WTC11 (cell line): Measurements from ENCODE around the gene CDC16. TPM values are rescaled to one million over a fixed set of nuclear protein-coding genes. Genes with fewer than 3 reads are reported as not detected.

ENCODE experiments used
- ATAC-seq: fragments of 200-7000 bp; cut with Tn5 transposase; 2 replicates; pipeline ENCODE4 v1.10.0; 2021; ENCODE audit warnings: mild to moderate bottlenecking, moderate library complexity
- CTCF ChIA-PET: fragments of 300-600 bp; sonication (Branson Sonifier 250); formaldehyde crosslinking; loops from one replicate; lab custom pipeline; 2021; ENCODE audit warnings: antibody characterized with exemption; lab: Charles Lee
- POLR2A ChIA-PET: fragments of 350-600 bp; sonication (Branson Sonifier 250); formaldehyde crosslinking; loops from one replicate; lab custom pipeline; 2021; ENCODE audit warnings: antibody characterized with exemption; lab: Charles Lee
- DNase-seq: peaks from one replicate; pipeline ENCODE4 v3.0.0; 2021; ENCODE audit warnings: low spot score
- H3K27ac Mint-ChIP-seq: 2 replicates; pipeline ENCODE4 v1.8.0; 2021; ENCODE audit warnings: mixed read lengths
- H3K27me3 Mint-ChIP-seq: 2 replicates; pipeline ENCODE4 v1.8.0; 2021; ENCODE audit warnings: low read depth, mild to moderate bottlenecking, moderate library complexity, mixed read lengths
- H3K36me3 Mint-ChIP-seq: 2 replicates; pipeline ENCODE4 v1.8.0; 2021; ENCODE audit warnings: mixed read lengths
- H3K4me1 Mint-ChIP-seq: 2 replicates; pipeline ENCODE4 v1.8.0; 2022; ENCODE audit warnings: mixed read lengths
- H3K4me3 Mint-ChIP-seq: 2 replicates; pipeline ENCODE4 v1.8.0; 2021; ENCODE audit warnings: mild to moderate bottlenecking, moderate library complexity, mixed read lengths
- H3K9me3 Mint-ChIP-seq: 2 replicates; pipeline ENCODE4 v1.8.0; 2021; ENCODE audit warnings: mixed read lengths
- ARID4B ChIP-seq: sonication (generic); formaldehyde crosslinking; IDR thresholded peaks from 2 replicates; pipeline ENCODE4 v1.8.0; 2023; ENCODE audit warnings: missing genetic modification reagents, mild to moderate bottlenecking, borderline replicate concordance
- CREB1 ChIP-seq: sonication (generic); formaldehyde crosslinking; IDR thresholded peaks from 2 replicates; pipeline ENCODE4 v1.8.0; 2023; ENCODE audit warnings: mild to moderate bottlenecking, missing genetic modification reagents
- E2F1 ChIP-seq: sonication (generic); formaldehyde crosslinking; IDR thresholded peaks from 2 replicates; pipeline ENCODE4 v1.8.0; 2022; ENCODE audit warnings: mild to moderate bottlenecking, missing genetic modification reagents
- E2F5 ChIP-seq: sonication (generic); formaldehyde crosslinking; IDR thresholded peaks from 2 replicates; pipeline ENCODE4 v1.8.1; 2022; ENCODE audit warnings: mild to moderate bottlenecking, moderate library complexity, missing genetic modification reagents
- ELF4 ChIP-seq: sonication (generic); formaldehyde crosslinking; IDR thresholded peaks from 2 replicates; pipeline ENCODE4 v1.8.1; 2022; ENCODE audit warnings: low read depth, mild to moderate bottlenecking, moderate library complexity, missing genetic modification reagents
- ESRRA ChIP-seq: sonication (generic); formaldehyde crosslinking; IDR thresholded peaks from 2 replicates; pipeline ENCODE4 v1.8.1; 2022; ENCODE audit warnings: mild to moderate bottlenecking, missing genetic modification reagents, borderline replicate concordance
- GRHL2 ChIP-seq: fragments of 250-450 bp; sonication (Bioruptor Pico); IDR thresholded peaks from 2 replicates; pipeline ENCODE4 v1.8.0; 2022; ENCODE audit warnings: mild to moderate bottlenecking, moderate library complexity; ENCODE audit not compliant: insufficient replicate concordance, severe bottlenecking
- GTF2I ChIP-seq: fragments of 250-450 bp; sonication (Bioruptor Pico); conservative IDR thresholded peaks from 2 replicates; pipeline ENCODE4 v1.4.0; 2021; ENCODE audit warnings: mild to moderate bottlenecking
- NR2C2 ChIP-seq: sonication (generic); formaldehyde crosslinking; IDR thresholded peaks from 2 replicates; pipeline ENCODE4 v1.8.0; 2022; ENCODE audit warnings: mild to moderate bottlenecking, missing genetic modification reagents
- RELA ChIP-seq: sonication (generic); formaldehyde crosslinking; IDR thresholded peaks from 2 replicates; pipeline ENCODE4 v1.8.1; 2022; ENCODE audit warnings: missing genetic modification reagents, mild to moderate bottlenecking, borderline replicate concordance
- SP1 ChIP-seq: sonication (generic); formaldehyde crosslinking; conservative IDR thresholded peaks from 2 replicates; pipeline ENCODE4 v1.8.1; 2022; ENCODE audit warnings: missing genetic modification reagents
- USF1 ChIP-seq: sonication (generic); formaldehyde crosslinking; IDR thresholded peaks from 2 replicates; pipeline ENCODE4 v1.8.0; 2022; ENCODE audit warnings: mild to moderate bottlenecking, missing genetic modification reagents
- ZBTB43 ChIP-seq: sonication (generic); formaldehyde crosslinking; IDR thresholded peaks from 2 replicates; pipeline ENCODE4 v1.8.1; 2023; ENCODE audit warnings: mild to moderate bottlenecking, missing genetic modification reagents
- ZMAT4 ChIP-seq: fragments of 250-450 bp; sonication (Bioruptor Pico); IDR thresholded peaks from 2 replicates; pipeline ENCODE4 v1.9.0; 2021; ENCODE audit warnings: mild to moderate bottlenecking
- ZNF232 ChIP-seq: sonication (generic); formaldehyde crosslinking; IDR thresholded peaks from 2 replicates; pipeline ENCODE4 v1.8.0; 2022; ENCODE audit warnings: mild to moderate bottlenecking, missing genetic modification reagents
- ZNF423 ChIP-seq: fragments of 250-450 bp; sonication (Bioruptor Pico); IDR thresholded peaks from 2 replicates; pipeline ENCODE4 v2.1.2; 2022; ENCODE audit warnings: mild to moderate bottlenecking, moderate library complexity
- total RNA-seq: library from RNA; stranded (reverse); gene quantifications from 3 replicates; pipeline ENCODE4 v1.2.3, GENCODE V29; 2021

The CDC16 gene
- total RNA-seq, 1 experiment from 2014 or later = 73.5 TPM

GRCh38 chr13:114256547-114256946 lies 21.9 kb downstream of the CDC16 start (continued):
- no peak for TF ChIP-seq RELA (CRISPR knock-in tag)
- no peak for TF ChIP-seq CREB1 (CRISPR knock-in tag)
- TF ChIP-seq, all 79 proteins: peak for 0

GRCh38 chr13:114257014-114257413 lies 22.3 kb downstream of the CDC16 start:
- Mint-ChIP-seq H3K27ac (peak overlapping the region; percentile 98), H3K4me3 (no peak overlapping the region), H3K36me3 (peaks cover 66% of the 10 kb centered on the region), H3K27me3 (no peaks in the 10 kb centered on the region), H3K4me1 (peaks cover 42% of the 10 kb centered on the region), H3K9me3 (no peaks in the 10 kb centered on the region)
- DNase-seq = peak; percentile 35
- ChIA-PET CTCF (interaction anchor here (1.0 kb wide), 1 partner anchor 20 kb away, joined by 3 read pairs; no protein-coding TSS in a partner anchor), POLR2A (no interaction called here)
- peak; percentile 78 for ATAC-seq
- TF ChIP-seq NR2C2 (CRISPR knock-in tag) (no peak), ESRRA (CRISPR knock-in tag) (no peak), E2F1 (CRISPR knock-in tag) (no peak), RELA (CRISPR knock-in tag) (no peak), E2F5 (no peak), ZNF423 (CRISPR knock-in tag) (no peak), SP1 (CRISPR knock-in tag) (no peak), GTF2I (no peak), ARID4B (CRISPR knock-in tag) (no peak), ELF4 (CRISPR knock-in tag) (no peak), ZNF232 (CRISPR knock-in tag) (no peak), USF1 (CRISPR knock-in tag) (no peak), ZMAT4 (no peak), ZBTB43 (CRISPR knock-in tag) (no peak), GRHL2 (CRISPR knock-in tag) (no peak)
